ENCODE measurements around the gene PJA1. TPM values are rescaled to one million over a fixed set of nuclear protein-coding genes. Genes with fewer than 3 reads are reported as not detected.
A peak's percentile ranks its signal among the peaks of the same experiment; 100 is the strongest.

PJA1 gene
- total and polyA plus RNA-seq, 4 experiments from 2014 or later, result 23.9 to 44.1 (median 32.2) TPM

GRCh38 chrX:69158166-69158980 lies 6.9 kb downstream of the PJA1 start:
- intact Hi-C loops (cut with micrococcal nuclease), result loop anchor here (1.0 kb wide), 1 partner anchor 64 kb away; no protein-coding TSS in a partner anchor
- DNase-seq, result peak in 3 of 5 donors; percentile 14 to 28 (median 16)

GRCh38 chrX:69156638-69157037 lies 8.6 kb downstream of the PJA1 start:
- no peaks in the 10 kb centered on the region for H3K36me3 ChIP-seq (ENCODE audit: insufficient read depth, low read length)
- H3K4me3 ChIP-seq (ENCODE audit: low read length in 2 of 2), result no peak overlapping the region
- no peak for DNase-seq
- H3K27ac Mint-ChIP-seq, result no peak overlapping the region
- ChIA-PET CTCF (ENCODE audit: partially characterized antibody) (interaction anchor here (0.8 kb wide), 1 partner anchor 328 kb away, joined by 3 read pairs; the partner anchor contains the start of gene EFNB1), POLR2A (ENCODE audit: partially characterized antibody) (no interaction called here)
- H3K27me3 Mint-ChIP-seq, result no peaks in the 10 kb centered on the region
- H3K4me3 Mint-ChIP-seq, result no peak overlapping the region
- H3K36me3 Mint-ChIP-seq, result peaks cover 0 to 5% of the 10 kb centered on the region in 2 donors
- no peak overlapping the region for H3K27ac ChIP-seq (ENCODE audit: low read depth, low read length)
- peaks cover 0 to 7% (median 6%) of the 10 kb centered on the region in 4 donors for H3K4me1 Mint-ChIP-seq
- H3K27me3 ChIP-seq (ENCODE audit: insufficient read depth, low read length), result no peaks in the 10 kb centered on the region
- intact Hi-C loops (cut with micrococcal nuclease), result no loop called here
- H3K9me3 ChIP-seq (ENCODE audit: control insufficient read depth in 1 of 2, low read length in 2 of 2), result no peaks in the 10 kb centered on the region
- H3K9me3 Mint-ChIP-seq, result peaks cover 0 to 1% (median 0%) of the 10 kb centered on the region in 8 donors
- no peaks in the 10 kb centered on the region for H3K4me1 ChIP-seq (ENCODE audit: insufficient read depth, low read length)

More at GRCh38 chrX:69158166-69158980, 6.9 kb downstream of the PJA1 start:
- H3K27me3 Mint-ChIP-seq, result no peaks in the 10 kb centered on the region
- H3K4me3 Mint-ChIP-seq, result no peak overlapping the region
- H3K9me3 Mint-ChIP-seq, result peaks cover 0 to 1% (median 0%) of the 10 kb centered on the region in 8 donors
- Histone ChIP-seq H3K27ac (ENCODE audit: low read depth, low read length) (no peak overlapping the region), H3K36me3 (ENCODE audit: insufficient read depth, low read length) (no peaks in the 10 kb centered on the region), H3K9me3 (ENCODE audit: control insufficient read depth in 1 of 2, low read length in 2 of 2) (no peaks in the 10 kb centered on the region), H3K27me3 (ENCODE audit: insufficient read depth, low read length) (no peaks in the 10 kb centered on the region), H3K4me1 (ENCODE audit: insufficient read depth, low read length) (peaks cover 13% of the 10 kb centered on the region), H3K4me3 (ENCODE audit: low read length in 2 of 2) (no peak overlapping the region)
- peaks cover 11 to 23% (median 21%) of the 10 kb centered on the region in 4 donors for H3K4me1 Mint-ChIP-seq
- ChIA-PET POLR2A (ENCODE audit: partially characterized antibody) (no interaction called here), CTCF (ENCODE audit: partially characterized antibody) (interaction anchor here (0.7 to 2.2 kb wide), 3 partner anchors 64 to 620 kb away, joined by 3 to 8 read pairs (median 6); no protein-coding TSS in a partner anchor)
- peaks cover 0 to 19% of the 10 kb centered on the region in 2 donors for H3K36me3 Mint-ChIP-seq
- no peak overlapping the region for H3K27ac Mint-ChIP-seq

DNA sequence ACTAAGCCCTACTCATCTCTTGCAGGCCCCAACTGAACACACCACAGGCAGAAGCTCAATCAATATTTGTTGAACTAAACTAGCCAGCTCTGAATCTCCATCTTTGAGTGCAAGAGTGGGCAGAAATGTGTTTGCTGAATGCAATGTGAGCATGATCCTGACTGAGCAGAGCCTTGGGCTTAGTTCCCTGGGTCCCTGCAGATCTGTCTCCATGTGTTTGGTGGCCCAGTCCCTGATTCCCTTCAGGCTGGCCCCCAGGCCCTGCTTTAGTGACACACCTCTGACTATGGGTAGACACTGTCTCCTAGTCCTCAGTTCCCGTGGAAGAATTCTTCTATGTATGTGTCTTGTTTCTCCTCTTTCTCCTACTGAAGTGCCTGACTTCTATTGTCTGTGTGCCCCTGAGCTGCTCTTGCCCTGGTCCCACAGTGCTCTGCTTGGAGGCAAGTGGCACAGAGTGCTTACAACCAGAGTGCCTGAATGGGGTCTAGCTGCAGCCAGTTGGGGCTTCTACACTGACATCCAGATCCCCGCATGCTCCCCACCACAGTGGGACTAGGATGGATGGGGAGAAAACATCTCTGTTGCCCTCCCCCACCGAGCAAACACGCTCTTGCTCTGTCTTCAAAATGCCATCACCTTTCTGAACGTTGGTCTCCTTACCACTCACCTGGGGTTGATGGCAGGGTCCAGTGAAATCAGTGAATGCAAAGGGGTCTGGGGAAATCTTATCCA lies 9.3 kb downstream of the PJA1 start:
- Histone ChIP-seq H3K27me3 (ENCODE audit: insufficient read depth, low read length) (no peaks in the 10 kb centered on the region), H3K36me3 (ENCODE audit: insufficient read depth, low read length) (no peaks in the 10 kb centered on the region), H3K9me3 (ENCODE audit: control insufficient read depth in 1 of 2, low read length in 2 of 2) (no peaks in the 10 kb centered on the region), H3K4me3 (ENCODE audit: low read length in 2 of 2) (no peak overlapping the region), H3K4me1 (ENCODE audit: insufficient read depth, low read length) (no peaks in the 10 kb centered on the region), H3K27ac (ENCODE audit: low read depth, low read length) (no peak overlapping the region)
- ChIA-PET CTCF (ENCODE audit: partially characterized antibody) (interaction anchor here (0.8 kb wide), 1 partner anchor 327 kb away, joined by 3 read pairs; the partner anchor contains the start of gene EFNB1), POLR2A (ENCODE audit: partially characterized antibody) (no interaction called here)
- no peaks in the 10 kb centered on the region for H3K27me3 Mint-ChIP-seq
- H3K4me3 Mint-ChIP-seq, result no peak overlapping the region
- intact Hi-C loops (cut with micrococcal nuclease), result no loop called here
- DNase-seq, result no peak
- H3K27ac Mint-ChIP-seq, result no peak overlapping the region
- peaks cover 0 to 5% of the 10 kb centered on the region in 2 donors for H3K36me3 Mint-ChIP-seq
- H3K4me1 Mint-ChIP-seq, result peaks cover 0 to 6% (median 4%) of the 10 kb centered on the region in 4 donors
- H3K9me3 Mint-ChIP-seq, result peaks cover 0 to 1% (median 0%) of the 10 kb centered on the region in 8 donors

DNA sequence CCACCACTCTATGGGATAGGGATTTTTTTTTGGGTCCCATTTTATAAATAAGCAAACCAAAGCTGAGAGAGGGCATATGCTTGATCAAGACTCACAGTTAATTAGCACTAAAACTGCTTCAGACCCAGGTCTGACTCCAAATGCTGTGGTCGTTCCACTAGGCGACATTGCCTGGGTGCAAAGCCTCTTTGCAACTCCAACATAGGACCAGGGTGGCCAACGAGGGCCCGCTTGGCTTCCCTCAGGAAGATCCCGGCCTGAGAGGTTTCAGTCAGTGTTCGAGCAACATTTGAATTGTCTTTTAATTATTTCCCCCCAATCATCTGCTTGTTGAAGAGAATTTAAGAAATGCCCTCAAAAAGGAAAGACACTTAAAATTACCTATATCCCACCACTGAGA lies 11.2 kb downstream of the PJA1 start:
- H3K27me3 Mint-ChIP-seq, result no peaks in the 10 kb centered on the region
- Histone ChIP-seq H3K4me3 (ENCODE audit: low read length in 2 of 2) (no peak overlapping the region), H3K27ac (ENCODE audit: low read depth, low read length) (no peak overlapping the region), H3K4me1 (ENCODE audit: insufficient read depth, low read length) (no peaks in the 10 kb centered on the region), H3K36me3 (ENCODE audit: insufficient read depth, low read length) (no peaks in the 10 kb centered on the region), H3K27me3 (ENCODE audit: insufficient read depth, low read length) (no peaks in the 10 kb centered on the region), H3K9me3 (ENCODE audit: control insufficient read depth in 1 of 2, low read length in 2 of 2) (no peaks in the 10 kb centered on the region)
- intact Hi-C loops (cut with micrococcal nuclease), result no loop called here
- H3K4me3 Mint-ChIP-seq, result no peak overlapping the region
- peaks cover 0 to 1% (median 0%) of the 10 kb centered on the region in 8 donors for H3K9me3 Mint-ChIP-seq
- ChIA-PET POLR2A (ENCODE audit: partially characterized antibody) (no interaction called here), CTCF (ENCODE audit: partially characterized antibody) (interaction anchor here (0.7 kb wide), 1 partner anchor 325 kb away, joined by 3 read pairs; the partner anchor contains the start of gene EFNB1)
- no peak for DNase-seq
- no peak overlapping the region for H3K27ac Mint-ChIP-seq
- H3K4me1 Mint-ChIP-seq, result peaks cover 0 to 2% (median under 1%) of the 10 kb centered on the region in 4 donors
- no peaks in the 10 kb centered on the region for H3K36me3 Mint-ChIP-seq

DNA sequence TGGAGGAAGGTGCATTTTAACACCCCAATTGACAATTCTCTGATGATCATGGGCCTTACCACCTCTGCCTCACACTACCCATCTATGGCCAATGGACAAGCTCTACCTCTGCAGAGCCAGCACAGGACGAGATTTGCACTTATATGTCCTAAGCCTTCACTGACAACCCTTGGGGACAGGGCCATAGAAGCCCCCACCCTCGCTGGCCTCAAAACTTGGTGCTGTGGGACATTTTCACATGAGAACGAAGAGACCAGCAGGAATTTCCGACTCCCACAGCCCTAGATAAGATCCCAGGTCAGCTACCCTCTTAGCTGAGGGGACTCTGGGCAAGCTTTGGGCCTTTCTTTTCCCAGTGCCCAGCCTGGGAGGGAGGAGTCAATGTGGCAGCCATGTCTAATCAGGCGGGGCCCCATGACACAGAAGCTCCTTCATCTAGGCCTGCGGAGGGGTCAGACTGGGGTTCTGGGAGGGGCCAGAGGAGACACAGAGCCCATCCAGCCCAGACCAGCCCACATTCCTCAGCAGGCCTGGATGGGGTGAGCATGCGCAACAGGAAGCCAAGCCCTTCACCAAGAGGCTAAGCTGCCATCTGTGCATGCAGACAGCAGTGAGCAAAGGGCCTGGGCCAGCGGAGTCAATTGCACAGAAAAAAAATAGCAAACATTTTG lies 12.1 kb downstream of the PJA1 start:
- ChIA-PET POLR2A (ENCODE audit: partially characterized antibody) (no interaction called here), CTCF (ENCODE audit: partially characterized antibody) (no interaction called here)
- peaks cover 0 to 1% (median 0%) of the 10 kb centered on the region in 8 donors for H3K9me3 Mint-ChIP-seq

DNA sequence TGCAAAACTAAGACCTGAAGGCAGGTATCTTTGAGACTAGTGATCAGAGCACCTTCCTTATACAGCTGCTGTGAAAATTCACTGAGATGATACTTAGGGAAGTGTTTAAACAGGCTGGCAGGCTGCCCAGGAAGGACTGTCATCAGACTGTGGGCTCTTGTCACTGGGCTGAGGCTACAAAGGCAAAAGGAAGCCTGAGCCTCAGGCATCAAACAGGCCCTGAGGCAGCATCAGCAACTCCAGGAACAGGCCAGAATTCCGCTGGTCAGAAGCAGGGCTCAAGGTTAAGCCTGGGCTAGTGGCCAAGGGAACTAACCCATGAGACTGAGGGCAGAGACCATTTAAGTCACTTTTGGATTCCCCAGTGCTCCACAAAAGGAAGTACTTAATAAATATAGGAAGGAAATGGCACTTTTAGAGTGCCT lies 12.8 kb downstream of the PJA1 start:
- DNase-seq, result no peak
- intact Hi-C loops (cut with micrococcal nuclease), result no loop called here
- Mint-ChIP-seq H3K36me3 (no peaks in the 10 kb centered on the region), H3K4me1 (peaks cover 0 to 2% (median 0%) of the 10 kb centered on the region in 4 donors), H3K27me3 (peaks cover 0 to 1% of the 10 kb centered on the region in 2 donors), H3K27ac (no peak overlapping the region), H3K9me3 (peaks cover 0 to 1% (median 0%) of the 10 kb centered on the region in 8 donors), H3K4me3 (no peak overlapping the region)
- CTCF ChIA-PET (ENCODE audit: partially characterized antibody), result no interaction called here
- Histone ChIP-seq H3K4me1 (ENCODE audit: insufficient read depth, low read length) (no peaks in the 10 kb centered on the region), H3K4me3 (ENCODE audit: low read length in 2 of 2) (no peak overlapping the region), H3K27ac (ENCODE audit: low read depth, low read length) (no peak overlapping the region), H3K27me3 (ENCODE audit: insufficient read depth, low read length) (no peaks in the 10 kb centered on the region), H3K36me3 (ENCODE audit: insufficient read depth, low read length) (no peaks in the 10 kb centered on the region), H3K9me3 (ENCODE audit: control insufficient read depth in 1 of 2, low read length in 2 of 2) (no peaks in the 10 kb centered on the region)
- POLR2A ChIA-PET (ENCODE audit: partially characterized antibody), result no interaction called here

More for the DNA sequence above, 12.1 kb downstream of the PJA1 start:
- Histone ChIP-seq H3K36me3 (ENCODE audit: insufficient read depth, low read length) (no peaks in the 10 kb centered on the region), H3K27ac (ENCODE audit: low read depth, low read length) (no peak overlapping the region), H3K4me1 (ENCODE audit: insufficient read depth, low read length) (no peaks in the 10 kb centered on the region), H3K4me3 (ENCODE audit: low read length in 2 of 2) (no peak overlapping the region), H3K27me3 (ENCODE audit: insufficient read depth, low read length) (no peaks in the 10 kb centered on the region), H3K9me3 (ENCODE audit: control insufficient read depth in 1 of 2, low read length in 2 of 2) (no peaks in the 10 kb centered on the region)
- Mint-ChIP-seq H3K4me3 (no peak overlapping the region), H3K27ac (no peak overlapping the region), H3K36me3 (no peaks in the 10 kb centered on the region), H3K4me1 (peaks cover 0 to 2% (median 0%) of the 10 kb centered on the region in 4 donors), H3K27me3 (peaks cover 0 to 1% of the 10 kb centered on the region in 2 donors)
- intact Hi-C loops (cut with micrococcal nuclease), result no loop called here
- no peak for DNase-seq
